Keratinocyte (primary cell): Measurements from ENCODE around the gene STN1.

Source experiments
- EZH2 ChIP-seq: IDR thresholded peaks from one replicate; pipeline ENCODE4 v1.6.1; 2012; ENCODE audit warnings: inconsistent platforms, mild to moderate bottlenecking, low read length, moderate library complexity
- TF ChIP-seq, protein P1 (sequence below), 3 experiments: IDR thresholded peaks in 1 of 3; conservative IDR thresholded peaks in 1 of 3; optimal IDR thresholded peaks in 1 of 3; 2 replicates in 2 of 3; 3 replicates in 1 of 3; pipeline versions ENCODE3 to v1.5.1; 2011; ENCODE audit warnings: low read length in 3 of 3, mild to moderate bottlenecking in 3 of 3, moderate library complexity in 2 of 3, control low read depth in 1 of 3, inconsistent platforms in 1 of 3; ENCODE audit not compliant: insufficient read depth in 2 of 3; ENCODE audit errors: extremely low read depth in 1 of 3

DNA sequence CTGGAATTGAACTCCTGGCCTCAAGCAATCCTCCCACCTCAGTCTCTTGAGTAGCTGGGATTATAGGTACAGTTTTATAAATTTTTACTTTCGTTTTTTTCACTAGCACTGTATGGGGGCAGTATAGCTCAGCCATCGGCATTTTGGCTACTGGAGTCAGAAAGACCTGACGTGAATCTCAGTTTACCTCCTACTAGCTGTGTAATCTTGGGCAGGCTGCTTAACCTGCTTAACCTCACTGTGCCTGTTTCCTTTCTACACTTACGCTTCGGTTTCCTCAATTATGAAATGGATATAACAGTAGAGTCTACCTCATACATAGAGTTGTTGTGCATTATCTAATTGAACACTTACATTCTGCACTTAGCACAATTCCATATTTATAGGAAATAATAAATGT lies 16.7 kb downstream of the STN1 start:
- no peak for TF ChIP-seq EZH2
- TF ChIP-seq, protein P1, sequence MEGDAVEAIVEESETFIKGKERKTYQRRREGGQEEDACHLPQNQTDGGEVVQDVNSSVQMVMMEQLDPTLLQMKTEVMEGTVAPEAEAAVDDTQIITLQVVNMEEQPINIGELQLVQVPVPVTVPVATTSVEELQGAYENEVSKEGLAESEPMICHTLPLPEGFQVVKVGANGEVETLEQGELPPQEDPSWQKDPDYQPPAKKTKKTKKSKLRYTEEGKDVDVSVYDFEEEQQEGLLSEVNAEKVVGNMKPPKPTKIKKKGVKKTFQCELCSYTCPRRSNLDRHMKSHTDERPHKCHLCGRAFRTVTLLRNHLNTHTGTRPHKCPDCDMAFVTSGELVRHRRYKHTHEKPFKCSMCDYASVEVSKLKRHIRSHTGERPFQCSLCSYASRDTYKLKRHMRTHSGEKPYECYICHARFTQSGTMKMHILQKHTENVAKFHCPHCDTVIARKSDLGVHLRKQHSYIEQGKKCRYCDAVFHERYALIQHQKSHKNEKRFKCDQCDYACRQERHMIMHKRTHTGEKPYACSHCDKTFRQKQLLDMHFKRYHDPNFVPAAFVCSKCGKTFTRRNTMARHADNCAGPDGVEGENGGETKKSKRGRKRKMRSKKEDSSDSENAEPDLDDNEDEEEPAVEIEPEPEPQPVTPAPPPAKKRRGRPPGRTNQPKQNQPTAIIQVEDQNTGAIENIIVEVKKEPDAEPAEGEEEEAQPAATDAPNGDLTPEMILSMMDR (optimal IDR thresholded peaks at IDR 0.05 in 1 of 3, IDR thresholded peaks at IDR 0.05 in 1 of 3, conservative IDR thresholded peaks at IDR 0.05 in 1 of 3; ENCODE audit: extremely low read depth in 1 of 3, insufficient read depth in 2 of 3, low read length in 3 of 3), result no peak
